Activated CD4-positive, alpha-beta T cell treated with anti-CD3 and anti-CD28 coated beads, Interleukin-2, amount 10 ng/mL, durations not matched to agents 7 days and 5 days (primary cell): Measurements from ENCODE around the gene PCDHGB7. TPM values are rescaled to one million over a fixed set of nuclear protein-coding genes. Genes with fewer than 3 reads are reported as not detected.
A peak's percentile ranks its signal among the peaks of the same experiment; 100 is the strongest.
"Not testable (repeated sequence)": the region's sequence is repeated elsewhere in the genome, so short reads cannot be mapped to it uniquely, and the experiment has no call there.

Experiments
- CTCF ChIA-PET: fragments of 350-600 bp; sonication (Branson Sonifier 250); formaldehyde crosslinking; loops from one replicate; lab custom pipeline; 2021; ENCODE audit warnings: antibody characterized with exemption; lab: Charles Lee
- POLR2A ChIA-PET: fragments of 350-600 bp; sonication (Branson Sonifier 250); formaldehyde crosslinking; loops from one replicate; lab custom pipeline; 2021; ENCODE audit warnings: antibody characterized with exemption; lab: Charles Lee
- DNase-seq: peaks from one replicate; pipeline ENCODE4 v3.0.0-alpha.2; 2020
- H3K27ac Mint-ChIP-seq: one replicate; pipeline ENCODE4 v1.8.0; 2021; ENCODE audit warnings: mild to moderate bottlenecking, moderate library complexity, mixed read lengths
- H3K27me3 Mint-ChIP-seq: one replicate; pipeline ENCODE4 v1.8.0; 2021; ENCODE audit warnings: mixed read lengths
- H3K36me3 Mint-ChIP-seq: one replicate; pipeline ENCODE4 v1.8.0; 2021; ENCODE audit warnings: low read depth, mixed read lengths
- H3K4me1 Mint-ChIP-seq: one replicate; pipeline ENCODE4 v1.8.0; 2021; ENCODE audit warnings: mixed read lengths
- H3K4me3 Mint-ChIP-seq: one replicate; pipeline ENCODE4 v1.8.0; 2021; ENCODE audit warnings: mild to moderate bottlenecking, moderate library complexity, mixed read lengths
- H3K9me3 Mint-ChIP-seq: one replicate; pipeline ENCODE4 v1.8.0; 2021; ENCODE audit warnings: mixed read lengths
- total RNA-seq, 2 experiments: library from RNA; stranded (reverse); gene quantifications; one replicate each; pipeline ENCODE4 v1.2.3, GENCODE V29; 2021

PCDHGB7 gene
- under 1 TPM in 1 of 2 experiments, not detected in 1; 0.07 TPM for total RNA-seq

- Mint-ChIP-seq H3K9me3 (peaks cover 31% of the 10 kb centered on the region), H3K27ac (peak within 1 kb of the TSS; percentile 50), H3K4me1 (peaks cover 21% of the 10 kb centered on the region), H3K27me3 (peaks cover 72% of the 10 kb centered on the region), H3K4me3 (peak within 1 kb of the TSS; percentile 41), H3K36me3 (peaks cover 16% of the 10 kb centered on the region)
- DNase-seq, POLR2A ChIA-PET: not testable (repeated sequence)
- CTCF ChIA-PET = interaction anchor here (0.6 to 3.8 kb wide), 10 partner anchors 13 to 208 kb away, joined by 3 to 18 read pairs (median 5); partner anchors contain the start of genes PCDHGA12, PCDHGA4, PCDHGB3 and PCDHGB5
These were observed at the start of gene PCDHGB7 for GRCh38 chr5:141417494-141418172. TSS of gene PCDHGB7 (plus strand) at chr5:141417677. CDS start at chr5:141417860, 183 bp downstream.

- CTCF ChIA-PET = interaction anchor here (0.6 to 3.0 kb wide), 14 partner anchors 13 to 194 kb away, joined by 3 to 11 read pairs (median 4); partner anchors contain the start of genes PCDHGA1, PCDHGA10, PCDHGA11 and PCDHGA3
- peaks cover 6% of the 10 kb centered on the region for H3K36me3 Mint-ChIP-seq
- peaks cover 34% of the 10 kb centered on the region for H3K9me3 Mint-ChIP-seq
- POLR2A ChIA-PET = no interaction called here
- peaks cover 53% of the 10 kb centered on the region for H3K27me3 Mint-ChIP-seq
- H3K4me1 Mint-ChIP-seq = peaks cover 4% of the 10 kb centered on the region
- H3K4me3 Mint-ChIP-seq = peak within 1 kb of the TSS; percentile 48
- no peak within 1 kb of the TSS for H3K27ac Mint-ChIP-seq
- no peak for DNase-seq
These were observed 47.3 kb upstream of the PCDHGB7 start, which contains the start of gene PCDHGB3 for GRCh38 chr5:141369994-141370848. TSS of gene PCDHGB3 (plus strand) at chr5:141370242. CDS start at chr5:141370395, 153 bp downstream.

- CTCF ChIA-PET = interaction anchor here (0.7 to 3.0 kb wide), 4 partner anchors 15 to 51 kb away, joined by 3 to 11 read pairs (median 3); partner anchors contain the start of genes PCDHGA1, PCDHGA10 and TAF7
- Mint-ChIP-seq H3K27ac (no peak overlapping the region), H3K36me3 (no peaks in the 10 kb centered on the region), H3K27me3 (peaks cover 43% of the 10 kb centered on the region), H3K4me3 (no peak overlapping the region), H3K9me3 (peaks cover 33% of the 10 kb centered on the region), H3K4me1 (peaks cover 4% of the 10 kb centered on the region)
- no peak for DNase-seq
- POLR2A ChIA-PET = no interaction called here
These were observed 45.7 kb upstream of the PCDHGB7 start for GRCh38 chr5:141371572-141372475.

- H3K9me3 Mint-ChIP-seq = peaks cover 33% of the 10 kb centered on the region
- CTCF ChIA-PET = interaction anchor here (0.5 to 1.7 kb wide), 5 partner anchors 10 to 1019 kb away, joined by 3 to 6 read pairs (median 4); partner anchors contain the start of genes PCDHGA5 and PCDHGB5
- peaks cover 4% of the 10 kb centered on the region for H3K4me1 Mint-ChIP-seq
- H3K27ac Mint-ChIP-seq = peak within 1 kb of the TSS; percentile 9
- POLR2A ChIA-PET = no interaction called here
- no peak for DNase-seq
- no peak within 1 kb of the TSS for H3K4me3 Mint-ChIP-seq
- peaks cover 38% of the 10 kb centered on the region for H3K27me3 Mint-ChIP-seq
- H3K36me3 Mint-ChIP-seq = no peaks in the 10 kb centered on the region
These were observed 43.7 kb upstream of the PCDHGB7 start, which contains the start of gene PCDHGA6 for GRCh38 chr5:141373673-141374317. TSS of gene PCDHGA6 (plus strand) at chr5:141373891. CDS start at chr5:141374084, 193 bp downstream.

- Mint-ChIP-seq H3K4me1 (peaks cover 4% of the 10 kb centered on the region), H3K27me3 (peaks cover 32% of the 10 kb centered on the region), H3K36me3 (no peaks in the 10 kb centered on the region), H3K4me3 (no peak overlapping the region), H3K9me3 (peaks cover 33% of the 10 kb centered on the region), H3K27ac (no peak overlapping the region)
- DNase-seq = no peak
- CTCF ChIA-PET = interaction anchor here (0.5 to 1.7 kb wide), 6 partner anchors 10 to 1018 kb away, joined by 3 to 6 read pairs (median 4); partner anchors contain the start of genes PCDHGA11, PCDHGA5 and PCDHGB5
- POLR2A ChIA-PET = no interaction called here
These were observed 42.9 kb upstream of the PCDHGB7 start for GRCh38 chr5:141374627-141375026.

GRCh38 chr5:141375444-141376155, 41.9 kb upstream of the PCDHGB7 start:
- H3K27ac Mint-ChIP-seq, POLR2A ChIA-PET, H3K36me3 Mint-ChIP-seq, H3K4me3 Mint-ChIP-seq, DNase-seq, H3K4me1 Mint-ChIP-seq: not testable (repeated sequence)
- Mint-ChIP-seq H3K27me3 (peaks cover 24% of the 10 kb centered on the region), H3K9me3 (peaks cover 28% of the 10 kb centered on the region)
- CTCF ChIA-PET = interaction anchor here (0.9 to 1.7 kb wide), 2 partner anchors 22 to 45 kb away, joined by 4 read pairs; partner anchors contain the start of genes PCDHGA11 and PCDHGB5

GRCh38 chr5:141382469-141383294, 34.8 kb upstream of the PCDHGB7 start, which contains the start of gene PCDHGA7:
TSS of gene PCDHGA7 (plus strand) at chr5:141382742. CDS start at chr5:141382900, 158 bp downstream.
- Mint-ChIP-seq H3K4me1 (no peaks in the 10 kb centered on the region), H3K9me3 (peaks cover 12% of the 10 kb centered on the region), H3K4me3 (peak within 1 kb of the TSS; percentile 34), H3K36me3 (no peaks in the 10 kb centered on the region), H3K27ac (peak within 1 kb of the TSS; percentile 62), H3K27me3 (peaks cover 38% of the 10 kb centered on the region)
- ChIA-PET CTCF (interaction anchor here (0.8 to 1.1 kb wide), 2 partner anchors 12 to 48 kb away, joined by 3 to 5 read pairs; partner anchors contain the start of genes PCDHGA12 and PCDHGB3), POLR2A (no interaction called here)
- no peak for DNase-seq

- Mint-ChIP-seq H3K36me3 (no peaks in the 10 kb centered on the region), H3K27me3 (peaks cover 41% of the 10 kb centered on the region), H3K9me3 (peaks cover 14% of the 10 kb centered on the region), H3K27ac (no peak overlapping the region), H3K4me3 (no peak overlapping the region), H3K4me1 (no peaks in the 10 kb centered on the region)
- POLR2A ChIA-PET = no interaction called here
- no peak for DNase-seq
- CTCF ChIA-PET = interaction anchor here (0.8 to 1.1 kb wide), 2 partner anchors 13 to 47 kb away, joined by 3 to 5 read pairs; partner anchors contain the start of genes PCDHGA12 and PCDHGB3
These were observed 34.1 kb upstream of the PCDHGB7 start for GRCh38 chr5:141383345-141383744.

- Mint-ChIP-seq H3K4me3 (no peak overlapping the region), H3K27ac (no peak overlapping the region), H3K4me1 (no peaks in the 10 kb centered on the region), H3K9me3 (peaks cover 21% of the 10 kb centered on the region), H3K27me3 (peaks cover 47% of the 10 kb centered on the region), H3K36me3 (no peaks in the 10 kb centered on the region)
- POLR2A ChIA-PET = no interaction called here
- DNase-seq = no peak
- CTCF ChIA-PET = no interaction called here
These were observed 32.8 kb upstream of the PCDHGB7 start for GRCh38 chr5:141384471-141385267.
